ENCODE results near the gene OTOF. TPM values are rescaled to one million over a fixed set of nuclear protein-coding genes. Genes with fewer than 3 reads are reported as not detected.

The OTOF gene
- total RNA-seq, 1 donor from 2014 or later = not detected

GRCh38 chr2:26458365-26459042, 19.4 kb downstream of the OTOF start:
- Mint-ChIP-seq H3K9me3 (no peaks in the 10 kb centered on the region), H3K27ac (no peak overlapping the region), H3K36me3 (ENCODE audit: low read depth) (no peaks in the 10 kb centered on the region), H3K27me3 (no peaks in the 10 kb centered on the region), H3K4me3 (no peak overlapping the region), H3K4me1 (no peaks in the 10 kb centered on the region)
- intact Hi-C loops (cut with micrococcal nuclease) = no loop called here
- no peak for ATAC-seq (ENCODE audit: low read depth)
- TF ChIP-seq, protein P1, sequence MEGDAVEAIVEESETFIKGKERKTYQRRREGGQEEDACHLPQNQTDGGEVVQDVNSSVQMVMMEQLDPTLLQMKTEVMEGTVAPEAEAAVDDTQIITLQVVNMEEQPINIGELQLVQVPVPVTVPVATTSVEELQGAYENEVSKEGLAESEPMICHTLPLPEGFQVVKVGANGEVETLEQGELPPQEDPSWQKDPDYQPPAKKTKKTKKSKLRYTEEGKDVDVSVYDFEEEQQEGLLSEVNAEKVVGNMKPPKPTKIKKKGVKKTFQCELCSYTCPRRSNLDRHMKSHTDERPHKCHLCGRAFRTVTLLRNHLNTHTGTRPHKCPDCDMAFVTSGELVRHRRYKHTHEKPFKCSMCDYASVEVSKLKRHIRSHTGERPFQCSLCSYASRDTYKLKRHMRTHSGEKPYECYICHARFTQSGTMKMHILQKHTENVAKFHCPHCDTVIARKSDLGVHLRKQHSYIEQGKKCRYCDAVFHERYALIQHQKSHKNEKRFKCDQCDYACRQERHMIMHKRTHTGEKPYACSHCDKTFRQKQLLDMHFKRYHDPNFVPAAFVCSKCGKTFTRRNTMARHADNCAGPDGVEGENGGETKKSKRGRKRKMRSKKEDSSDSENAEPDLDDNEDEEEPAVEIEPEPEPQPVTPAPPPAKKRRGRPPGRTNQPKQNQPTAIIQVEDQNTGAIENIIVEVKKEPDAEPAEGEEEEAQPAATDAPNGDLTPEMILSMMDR (IDR thresholded peaks at IDR 0.05) = no peak
- ChIA-PET POLR2A (no interaction called here), CTCF (no interaction called here)
- DNase-seq = no peak

- no peak for DNase-seq
- intact Hi-C loops (cut with micrococcal nuclease) = no loop called here
- H3K27me3 Mint-ChIP-seq = no peaks in the 10 kb centered on the region
- H3K9me3 Mint-ChIP-seq = no peaks in the 10 kb centered on the region
- no peaks in the 10 kb centered on the region for H3K36me3 Mint-ChIP-seq (ENCODE audit: low read depth)
- ChIA-PET CTCF (no interaction called here), POLR2A (no interaction called here)
- no peaks in the 10 kb centered on the region for H3K4me1 Mint-ChIP-seq
- H3K4me3 Mint-ChIP-seq = no peak overlapping the region
- no peak overlapping the region for H3K27ac Mint-ChIP-seq
- no peak for ATAC-seq (ENCODE audit: low read depth)
- TF ChIP-seq, protein P1 (IDR thresholded peaks at IDR 0.05) = no peak
Measured at GRCh38 chr2:26457695-26458364, 20.1 kb downstream of the OTOF start.

DNA sequence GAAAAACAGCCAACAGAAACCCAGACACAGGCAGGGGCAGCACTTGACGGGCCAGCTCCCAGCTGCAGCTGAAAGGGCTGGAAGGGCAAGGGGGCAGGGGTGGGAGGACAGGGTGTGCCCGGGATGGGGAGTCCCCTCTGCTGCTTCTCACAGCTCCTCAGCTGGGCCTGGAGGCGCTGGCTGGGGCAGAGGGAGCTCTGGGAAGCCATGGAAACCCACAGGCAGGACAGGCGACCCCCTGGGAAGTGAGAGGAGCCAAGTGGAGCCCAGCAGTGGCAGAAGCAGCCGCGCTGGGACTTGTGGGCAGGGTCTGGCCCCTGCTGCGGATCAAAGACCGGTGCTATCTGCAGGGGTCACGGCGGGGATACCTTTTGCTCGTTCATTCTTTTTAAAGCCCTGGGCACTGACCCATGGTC, 20.7 kb downstream of the OTOF start:
- no peak overlapping the region for H3K4me3 Mint-ChIP-seq
- H3K4me1 Mint-ChIP-seq = no peaks in the 10 kb centered on the region
- TF ChIP-seq, protein P1 (IDR thresholded peaks at IDR 0.05) = no peak
- no peaks in the 10 kb centered on the region for H3K36me3 Mint-ChIP-seq (ENCODE audit: low read depth)
- DNase-seq (no peak), ATAC-seq (ENCODE audit: low read depth) (no peak)
- no peaks in the 10 kb centered on the region for H3K27me3 Mint-ChIP-seq
- H3K27ac Mint-ChIP-seq = no peak overlapping the region
- ChIA-PET POLR2A (no interaction called here), CTCF (no interaction called here)
- intact Hi-C loops (cut with micrococcal nuclease) = no loop called here
- H3K9me3 Mint-ChIP-seq = no peaks in the 10 kb centered on the region

GRCh38 chr2:26456440-26457250, 21.3 kb downstream of the OTOF start:
- no peak overlapping the region for H3K27ac Mint-ChIP-seq
- intact Hi-C loops (cut with micrococcal nuclease) = no loop called here
- no peaks in the 10 kb centered on the region for H3K27me3 Mint-ChIP-seq
- no peak overlapping the region for H3K4me3 Mint-ChIP-seq
- no peak for DNase-seq
- no peak for ATAC-seq (ENCODE audit: low read depth)
- no peaks in the 10 kb centered on the region for H3K36me3 Mint-ChIP-seq (ENCODE audit: low read depth)
- H3K4me1 Mint-ChIP-seq = no peaks in the 10 kb centered on the region
- peaks cover under 1% of the 10 kb centered on the region for H3K9me3 Mint-ChIP-seq
- ChIA-PET POLR2A (no interaction called here), CTCF (no interaction called here)
- TF ChIP-seq, protein P1 (IDR thresholded peaks at IDR 0.05) = no peak
